K562 (cell line): ENCODE measurements around the gene ARHGAP18. TPM values are rescaled to one million over a fixed set of nuclear protein-coding genes. Genes with fewer than 3 reads are reported as not detected.

ENCODE experiments used
- ATF4 ChIP-seq: fragments of 450-650 bp; formaldehyde crosslinking; IDR thresholded peaks from 2 replicates; pipeline ENCODE4 v1.4.0; 2022; ENCODE audit warnings: mild to moderate bottlenecking, moderate library complexity
- FOXJ3 ChIP-seq: sonication (generic); formaldehyde crosslinking; IDR thresholded peaks from 2 replicates; pipeline ENCODE4 v1.4.0; 2020; ENCODE audit warnings: mild to moderate bottlenecking, missing genetic modification reagents
- NFE2 ChIP-seq: IDR thresholded peaks from 2 replicates; pipeline ENCODE4 v1.6.1; 2014; ENCODE audit warnings: antibody characterized with exemption, low read depth
- NR2C1 ChIP-seq, 2 experiments: fragments of 450-650 bp; IDR thresholded peaks; 2 replicates each; pipeline ENCODE4 v1.6.1; 2017; ENCODE audit warnings: mild to moderate bottlenecking in 2 of 2, antibody characterized with exemption in 1 of 2, inconsistent platforms in 1 of 2, missing compliant biosample characterization in 1 of 2, missing genetic modification characterization in 1 of 2
- SIX5 ChIP-seq, 2 experiments: IDR thresholded peaks; 2 replicates each; pipeline ENCODE4 v1.6.1; 2011; ENCODE audit warnings: low read length in 2 of 2, borderline replicate concordance in 1 of 2, low read depth in 1 of 2, mild to moderate bottlenecking in 1 of 2, moderate library complexity in 1 of 2; ENCODE audit not compliant: insufficient read depth in 1 of 2
- ZNF696 ChIP-seq: fragments of 250-450 bp; sonication (Bioruptor Pico); conservative IDR thresholded peaks from 2 replicates; pipeline ENCODE4 v1.4.0; 2020; ENCODE audit warnings: mild to moderate bottlenecking, moderate library complexity
- ZNF740 ChIP-seq, 3 experiments: fragments of 200-800 bp in 1 of 3; sonication (Bioruptor generic) in 1 of 3; sonication (generic) in 1 of 3; formaldehyde crosslinking in 1 of 3; IDR thresholded peaks; 2 replicates each; pipeline versions ENCODE4 v1.6.1 to v1.8.0; 2016 to 2022; ENCODE audit warnings: mild to moderate bottlenecking in 2 of 3, missing compliant biosample characterization in 2 of 3, missing genetic modification characterization in 2 of 3, missing genetic modification reagents in 1 of 3
- polyA plus RNA-seq, 8 experiments: library from polyadenylated mRNA; depleted of rRNA in 4 of 8; stranded (reverse) in 5 of 8; unstranded in 3 of 8; fragments of >200 nt; fragmentation: Nextera tagmentation in 2 of 8; fragmentation: Illumina TruSeq in 1 of 8; extraction: Ambion mirVana in 2 of 8; extraction: Trizol in 1 of 8; gene quantifications; 2 replicates each; pipeline versions ENCODE4 v1.2.1 to v1.2.3, GENCODE V29; 2011 to 2014; ENCODE audit warnings: inconsistent platforms in 1 of 8, missing spikeins in 1 of 8
- total RNA-seq, 7 experiments: library from RNA; depleted of rRNA in 6 of 7; stranded (reverse); fragments of >200 nt in 6 of 7; fragmentation: Illumina TruSeq in 2 of 7; extraction: Trizol in 2 of 7; gene quantifications; 2 replicates each; pipeline versions ENCODE4 v1.2.1 to v1.2.3, GENCODE V29; 2011 to 2021; ENCODE audit warnings: low replicate concordance in 1 of 7

ARHGAP18 gene
- total and polyA plus RNA-seq, 9 of the 15 experiments (the other 6 are each of a cell fraction or from before 2014, with no cell fraction given), result 13.3 to 29.7 (median 21.1) TPM

GRCh38 chr6:129684903-129685661 is 24.9 kb downstream of the ARHGAP18 start (continued):
- TF ChIP-seq ZNF740 (CRISPR knock-in tag; IDR thresholded peaks at IDR 0.05) (no peak), ZNF740 (tag; IDR thresholded peaks at IDR 0.05) (no peak), ZNF696 (no peak), NFE2 (no peak), ATF4 (CRISPR knock-in tag) (no peak), SIX5 (IDR thresholded peaks at IDR 0.05; ENCODE audit: borderline replicate concordance in 1 of 2, insufficient read depth in 1 of 2, low read depth in 1 of 2, low read length in 2 of 2) (no peak), NR2C1 (IDR thresholded peaks at IDR 0.05) (no peak), NR2C1 (tag; IDR thresholded peaks at IDR 0.05) (peak; percentile 23; the same call in 1 of the 2 replicates), FOXJ3 (CRISPR knock-in tag) (no peak)
